HG03135 (cell line): ENCODE measurements around the gene GCLM.
A peak's percentile ranks its signal among the peaks of the same experiment; 100 is the strongest.

ENCODE experiments used
- ATAC-seq: cut with Tn5 transposase; IDR thresholded peaks from one replicate; pipeline ENCODE4 v1.9.1; 2021; ENCODE audit warnings: mild to moderate bottlenecking, moderate library complexity; ENCODE audit not compliant: unreplicated experiment

Gene GCLM

GRCh38 chr1:93847811-93848288 lies 61.4 kb downstream of the GCLM start:
- peak; percentile 14 for ATAC-seq

GRCh38 chr1:93846992-93847810 lies 62.0 kb downstream of the GCLM start:
- peak; percentile 70 for ATAC-seq

- ATAC-seq: peak; percentile 52
Observed at GRCh38 chr1:93846206-93846991, 62.8 kb downstream of the GCLM start.

DNA sequence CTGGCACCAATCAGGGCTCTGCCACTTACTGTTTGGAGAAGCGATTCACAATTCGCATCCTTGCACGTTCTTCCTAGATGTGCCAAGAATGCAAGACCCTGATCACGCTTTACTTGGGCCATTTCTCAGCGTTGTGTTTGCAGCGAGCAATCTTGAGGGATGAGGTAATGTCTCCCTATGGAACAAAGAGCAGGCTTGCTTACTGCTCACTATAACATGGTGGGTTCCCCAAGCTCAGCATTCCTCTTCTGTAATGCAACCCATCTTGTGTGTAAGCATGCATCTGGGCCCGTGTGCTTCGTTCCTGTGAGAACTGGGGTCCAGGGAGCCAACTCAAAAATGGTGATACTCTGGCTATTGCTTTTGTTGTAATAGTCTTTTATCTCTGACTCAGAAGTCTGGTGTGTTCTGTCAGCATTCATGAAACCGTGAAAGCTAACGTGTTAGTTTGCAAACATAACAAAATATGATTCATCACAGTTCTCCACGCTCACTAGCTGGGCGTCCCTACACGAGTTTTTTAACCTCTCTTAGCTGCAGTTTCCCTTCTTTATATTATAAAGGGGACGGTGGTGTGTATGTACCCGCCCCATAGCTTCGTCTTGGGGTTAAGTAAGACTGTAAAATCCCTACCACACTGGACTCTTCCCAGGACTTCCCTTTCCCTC lies 63.6 kb downstream of the GCLM start:
- ATAC-seq: peak; percentile 1

- no peak for ATAC-seq
Observed at GRCh38 chr1:93844262-93845045, 64.8 kb downstream of the GCLM start.

DNA sequence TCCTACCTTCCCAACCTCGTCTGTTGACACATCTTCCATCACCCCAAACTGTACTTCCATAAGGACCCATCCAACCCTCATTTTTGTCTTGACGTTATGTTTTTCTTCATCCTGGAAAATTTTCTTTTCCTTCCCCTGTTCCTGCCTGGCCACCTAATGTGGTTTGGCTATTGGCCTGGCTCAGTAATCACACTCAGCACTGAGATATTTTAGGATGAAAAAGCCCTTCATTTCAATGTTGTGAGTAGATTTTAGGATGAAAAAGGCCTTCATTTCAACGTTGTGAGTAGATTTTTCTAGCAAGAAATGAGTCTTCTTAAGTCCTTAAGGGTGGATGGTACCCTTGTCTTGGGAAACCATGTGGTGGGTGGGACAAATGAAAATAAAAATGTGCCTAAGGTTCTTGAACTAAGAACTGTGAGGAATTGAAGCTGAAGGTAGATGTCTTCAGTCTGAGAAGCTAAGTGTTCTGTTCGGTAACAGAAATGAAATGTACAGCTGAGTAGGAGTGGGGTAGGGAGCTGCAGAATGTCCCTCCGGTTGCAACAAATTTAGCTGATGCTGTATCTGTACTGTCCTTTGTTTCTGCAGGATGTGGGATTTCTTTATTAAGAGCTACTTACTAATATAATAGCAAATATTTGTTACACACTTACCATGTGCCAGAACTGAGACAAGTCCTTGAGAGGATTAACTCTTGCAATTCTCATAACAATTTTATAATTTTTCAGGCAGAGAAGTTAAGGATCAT lies 66.3 kb downstream of the GCLM start:
- ATAC-seq: no peak

DNA sequence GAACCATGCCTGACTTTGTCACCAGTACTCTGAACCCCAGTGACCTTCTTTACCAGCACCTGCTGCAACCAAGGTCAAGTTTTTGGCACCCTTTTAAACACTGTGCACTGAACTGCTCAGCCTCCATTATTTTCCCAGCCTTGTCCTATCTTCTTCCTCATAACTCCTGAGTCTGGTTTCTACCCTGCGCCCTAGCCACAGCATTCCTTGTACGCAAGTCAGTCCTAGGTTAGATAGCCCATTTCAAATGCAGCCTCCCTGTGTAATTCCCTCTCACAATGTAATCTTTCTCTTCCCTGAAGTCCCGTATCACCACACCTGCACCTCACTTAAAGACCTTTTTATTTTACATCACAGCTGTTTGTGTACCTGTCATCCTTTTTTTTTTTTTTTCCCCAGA lies 67.5 kb downstream of the GCLM start:
- no peak for ATAC-seq

- no peak for ATAC-seq
Observed at GRCh38 chr1:93840956-93841482, 68.2 kb downstream of the GCLM start.

- no peak for ATAC-seq
Observed at GRCh38 chr1:93839753-93840152, 69.5 kb downstream of the GCLM start.

DNA sequence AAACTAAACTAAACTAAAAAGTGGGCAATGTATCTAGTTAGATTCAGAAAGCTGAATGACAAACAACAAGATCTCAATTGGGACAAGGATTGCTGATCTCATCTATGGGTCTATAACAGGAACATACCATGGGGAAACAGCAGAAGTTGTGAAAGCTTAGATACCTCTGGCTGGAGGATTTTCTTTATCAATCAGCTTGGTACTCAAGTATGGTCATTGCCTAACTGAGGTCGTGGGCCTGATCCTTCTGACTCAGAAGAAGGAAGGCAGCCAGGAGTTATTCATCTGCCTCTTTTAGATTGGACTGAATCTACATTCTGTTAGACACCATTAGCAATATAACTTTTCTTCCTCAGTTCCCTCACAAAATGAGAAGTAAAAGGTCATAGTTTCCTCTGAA lies 69.9 kb downstream of the GCLM start:
- no peak for ATAC-seq

GRCh38 chr1:93837961-93838360 lies 71.3 kb downstream of the GCLM start:
- no peak for ATAC-seq
